GM19455 (cell line): ENCODE results near the gene RELB.

ENCODE experiments used
- ATAC-seq: cut with Tn5 transposase; IDR thresholded peaks from one replicate; pipeline ENCODE4 v1.9.1; 2021; ENCODE audit not compliant: unreplicated experiment

The RELB gene

DNA sequence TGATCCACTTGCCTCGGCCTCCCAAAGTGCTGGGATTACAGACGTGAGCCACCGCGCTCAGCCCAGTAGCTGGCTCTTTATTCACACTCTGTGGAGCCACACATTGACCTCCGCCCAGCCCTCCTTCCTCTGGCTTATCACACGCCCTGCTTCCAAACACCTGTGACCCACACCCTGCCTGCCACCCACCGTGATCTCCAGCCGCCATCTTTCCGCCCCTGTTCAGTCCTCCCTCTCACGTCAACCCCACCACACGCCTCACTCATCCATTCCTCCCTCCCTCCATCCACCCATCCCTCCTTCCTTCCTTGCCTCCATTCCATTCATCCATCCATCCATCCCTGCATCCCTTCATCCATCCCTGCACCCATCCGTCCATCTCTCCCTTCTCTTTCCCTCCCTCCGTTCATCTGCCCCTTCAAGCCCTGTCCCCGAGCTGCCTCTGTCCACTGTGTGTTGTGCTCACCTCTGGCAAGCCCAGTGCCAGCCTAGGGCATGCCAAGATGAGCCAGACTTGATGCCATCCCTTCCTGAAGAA, 57.4 kb downstream of the RELB start:
- ATAC-seq, result no peak

DNA sequence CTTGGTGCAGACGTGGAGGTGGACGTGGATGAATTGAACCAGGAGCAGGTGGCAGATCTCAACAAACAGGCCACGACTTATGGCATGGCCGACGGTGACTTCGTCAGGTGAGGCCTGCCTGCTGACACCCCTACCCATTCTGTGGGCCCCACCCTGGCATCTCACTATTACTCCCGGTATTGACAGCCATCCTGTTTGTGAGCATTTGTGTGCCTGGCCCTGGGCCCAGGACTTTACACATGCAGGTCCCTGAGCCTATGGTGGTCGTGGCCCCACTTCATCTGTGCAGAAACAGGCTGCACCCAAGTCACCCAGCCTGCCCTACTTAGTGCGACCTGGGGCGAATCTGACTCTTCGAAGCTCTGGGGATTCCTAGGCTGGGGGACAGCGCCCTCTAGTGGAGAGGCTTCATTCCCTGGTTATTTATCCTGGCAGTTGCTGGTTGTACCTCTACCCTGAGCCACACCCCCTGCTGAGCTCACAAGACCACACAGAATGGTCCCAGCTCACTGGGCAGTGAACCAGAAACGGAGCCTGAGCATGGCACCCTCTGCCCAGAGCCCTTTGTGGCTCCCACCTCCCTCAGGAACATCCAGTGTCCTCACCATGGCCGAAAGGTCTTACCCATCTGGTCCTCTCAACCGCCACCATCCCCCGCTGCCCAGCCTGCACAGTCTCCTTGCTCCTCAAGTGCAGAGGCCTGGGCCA, 58.1 kb downstream of the RELB start:
- ATAC-seq, result no peak

DNA sequence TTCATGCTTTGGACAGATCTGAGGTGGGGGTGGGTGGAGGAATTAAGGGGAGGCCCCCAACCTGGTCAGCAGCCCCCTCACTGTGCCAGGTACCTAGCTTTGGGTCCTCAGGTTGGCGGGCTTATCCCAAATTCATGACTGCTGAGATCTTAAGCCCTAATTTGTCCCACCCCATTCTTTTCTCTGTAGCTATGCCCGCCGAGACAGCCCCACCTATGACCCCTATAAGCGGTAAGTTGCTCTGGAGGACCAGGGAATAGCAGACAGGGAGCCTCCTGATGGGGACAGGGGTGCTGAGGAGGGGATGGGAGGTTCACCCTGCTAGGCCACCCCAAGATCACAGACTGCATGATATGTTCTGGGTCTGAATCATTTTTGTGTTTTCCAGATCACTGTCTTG, 60.7 kb downstream of the RELB start:
- ATAC-seq, result no peak

DNA sequence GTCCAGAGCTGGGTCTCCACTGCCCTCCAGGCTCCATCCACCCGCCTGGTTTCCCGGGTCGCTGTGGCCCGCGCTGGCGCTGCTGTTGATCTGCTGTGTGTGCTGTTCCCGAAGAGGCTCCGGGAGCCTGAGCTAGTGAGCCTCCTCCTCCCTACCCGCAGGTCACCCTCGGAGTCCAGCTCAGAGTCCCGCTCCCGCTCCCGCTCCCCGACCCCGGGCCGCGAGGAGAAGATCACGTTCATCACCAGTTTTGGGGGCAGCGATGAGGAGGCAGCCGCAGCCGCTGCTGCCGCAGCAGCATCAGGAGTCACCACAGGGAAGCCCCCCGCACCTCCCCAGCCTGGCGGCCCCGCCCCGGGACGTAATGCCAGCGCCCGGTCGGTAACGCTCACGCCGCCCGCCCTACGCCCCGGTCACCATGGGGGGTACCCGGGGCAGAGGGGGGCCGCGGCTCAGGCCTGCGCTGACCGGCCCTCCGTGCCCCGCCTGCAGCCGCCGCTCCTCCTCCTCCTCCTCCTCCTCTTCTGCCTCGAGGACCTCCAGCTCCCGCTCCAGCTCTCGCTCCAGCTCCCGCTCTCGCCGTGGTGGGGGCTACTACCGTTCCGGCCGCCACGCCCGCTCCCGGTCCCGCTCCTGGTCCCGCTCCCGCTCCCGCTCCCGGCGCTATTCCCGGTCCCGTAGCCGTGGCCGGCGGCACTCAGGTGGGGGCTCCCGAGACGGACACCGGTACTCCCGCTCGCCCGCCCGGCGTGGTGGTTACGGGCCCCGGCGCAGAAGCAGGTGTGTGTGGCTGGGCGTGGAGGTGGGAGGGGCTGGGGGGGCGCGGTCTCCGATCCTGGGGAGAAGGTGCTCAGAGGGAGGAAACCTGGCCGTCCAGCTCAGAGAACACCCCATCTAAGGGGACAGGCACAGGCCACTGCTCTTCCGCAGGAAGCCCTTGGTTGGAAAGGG, 62.9 kb downstream of the RELB start:
- ATAC-seq, result no peak

DNA sequence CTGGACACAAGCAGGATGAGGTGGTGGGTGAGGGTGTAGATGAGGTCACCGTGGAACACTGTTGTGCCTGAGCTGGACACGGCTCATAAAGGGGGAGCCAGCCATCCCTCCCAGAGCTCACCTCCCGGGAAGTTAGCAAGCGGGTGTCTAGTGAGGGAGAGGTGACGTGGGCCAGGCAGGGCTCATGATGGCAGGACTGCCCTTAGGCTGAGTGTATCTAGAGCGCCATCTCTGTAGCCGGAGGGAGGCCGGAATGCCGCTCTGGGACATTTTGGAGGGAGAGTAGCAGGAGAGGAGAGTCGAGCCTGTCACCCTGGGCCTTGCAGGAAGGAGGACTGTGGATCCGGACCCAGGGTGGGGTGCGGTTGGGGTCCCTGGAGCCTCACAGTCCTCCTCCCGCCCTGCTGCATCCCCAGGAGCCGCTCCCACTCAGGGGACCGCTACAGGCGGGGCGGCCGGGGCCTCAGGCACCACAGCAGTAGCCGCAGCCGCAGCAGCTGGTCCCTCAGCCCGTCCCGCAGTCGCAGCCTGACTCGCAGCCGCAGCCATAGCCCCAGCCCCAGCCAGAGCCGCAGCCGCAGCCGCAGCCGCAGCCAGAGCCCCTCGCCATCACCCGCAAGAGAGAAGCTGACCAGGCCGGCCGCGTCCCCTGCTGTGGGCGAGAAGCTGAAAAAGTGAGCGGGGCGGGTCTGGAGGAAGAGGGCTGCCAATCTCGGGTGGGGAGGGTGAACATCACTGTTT, 65.8 kb downstream of the RELB start:
- ATAC-seq, result no peak

DNA sequence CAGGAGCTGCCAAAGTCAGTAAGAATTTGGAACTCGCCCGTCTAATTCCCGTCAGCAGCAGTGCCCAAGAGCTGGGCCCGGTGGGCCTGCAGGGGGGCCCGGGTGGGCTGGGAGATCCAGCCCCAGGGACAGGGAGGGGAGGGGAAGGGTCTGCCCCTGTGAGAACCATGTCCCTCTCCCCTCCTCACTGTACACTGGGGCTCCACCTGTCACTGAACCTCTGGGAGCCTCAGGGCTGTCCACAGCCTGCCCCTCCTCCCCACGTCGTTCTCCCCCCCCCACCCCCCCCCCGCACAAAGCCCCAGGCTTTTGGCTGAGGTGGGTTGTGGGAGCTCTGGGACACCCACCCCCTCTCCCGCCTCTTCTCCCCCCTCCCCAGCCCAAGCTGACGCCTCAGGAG, 66.8 kb downstream of the RELB start:
- no peak for ATAC-seq

DNA sequence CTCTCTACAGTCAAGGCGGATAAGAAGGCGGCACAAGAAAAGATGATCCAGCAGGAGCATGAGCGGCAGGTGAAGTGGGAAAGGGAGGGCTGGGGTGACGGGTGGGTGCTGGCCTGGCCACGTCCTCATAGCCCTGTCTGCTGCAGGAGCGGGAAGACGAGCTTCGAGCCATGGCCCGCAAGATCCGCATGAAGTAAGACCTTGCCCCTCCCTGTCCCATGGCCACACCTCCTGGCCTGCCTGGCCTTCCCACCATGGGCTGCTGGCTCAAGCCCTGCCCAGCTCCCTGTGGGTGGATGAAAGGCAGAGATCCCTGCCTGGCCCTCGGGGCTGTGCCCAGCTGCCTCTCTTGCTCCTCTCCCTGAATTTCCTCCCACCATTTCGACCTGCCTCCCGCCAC, 67.8 kb downstream of the RELB start:
- no peak for ATAC-seq

DNA sequence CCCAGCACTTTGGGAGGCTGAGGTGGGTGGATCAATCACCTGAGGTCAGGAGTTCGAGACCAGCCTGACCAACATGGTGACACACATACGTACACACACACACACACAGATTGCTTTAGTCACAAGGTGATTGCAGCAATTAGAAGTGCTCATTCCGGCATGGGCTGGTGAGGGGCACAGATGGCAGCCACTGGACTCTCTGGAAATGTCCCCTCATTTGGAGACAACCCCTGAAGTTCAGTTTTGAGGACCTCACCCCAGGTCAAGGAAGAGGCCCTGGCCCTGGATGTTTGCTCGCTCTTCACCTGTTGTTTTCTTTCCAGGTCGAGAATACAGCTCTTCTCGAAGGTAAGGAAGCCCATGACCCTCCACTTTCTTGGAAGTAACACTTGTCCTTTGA, 69.0 kb downstream of the RELB start:
- ATAC-seq, result no peak

DNA sequence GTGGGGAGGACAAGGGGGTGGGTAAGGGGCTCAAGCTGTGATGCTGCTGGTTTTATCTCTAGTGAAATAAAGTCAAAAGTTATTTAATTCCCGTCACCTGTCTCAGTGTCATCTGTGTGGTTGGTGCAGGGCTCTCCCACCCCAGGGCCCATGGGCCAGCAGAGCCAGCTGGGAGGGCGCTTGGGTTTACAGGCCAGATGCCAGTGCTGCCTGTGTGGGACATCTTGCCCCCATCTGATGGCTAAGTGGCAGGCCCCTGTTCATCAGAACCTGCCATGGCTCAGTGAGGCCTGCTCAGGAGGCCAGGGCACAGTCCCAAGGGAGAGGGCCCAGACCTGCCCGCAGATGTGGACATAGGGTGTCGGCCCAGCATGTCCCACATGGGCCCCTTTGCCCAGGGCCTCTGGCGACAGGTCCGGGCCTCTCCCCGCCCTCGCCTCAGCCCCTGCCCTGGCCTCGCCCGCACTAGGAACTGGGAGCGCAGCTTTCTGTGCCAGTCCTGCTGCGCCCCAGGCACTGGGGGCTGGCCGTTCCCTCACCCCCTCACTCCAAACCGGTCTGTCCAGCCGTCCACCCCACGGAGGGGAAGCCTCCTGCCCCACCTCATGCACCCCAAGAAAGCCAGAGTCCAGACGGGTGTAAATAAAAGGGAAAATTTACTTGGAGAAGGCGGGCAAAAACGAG, 69.7 kb downstream of the RELB start:
- no peak for ATAC-seq

DNA sequence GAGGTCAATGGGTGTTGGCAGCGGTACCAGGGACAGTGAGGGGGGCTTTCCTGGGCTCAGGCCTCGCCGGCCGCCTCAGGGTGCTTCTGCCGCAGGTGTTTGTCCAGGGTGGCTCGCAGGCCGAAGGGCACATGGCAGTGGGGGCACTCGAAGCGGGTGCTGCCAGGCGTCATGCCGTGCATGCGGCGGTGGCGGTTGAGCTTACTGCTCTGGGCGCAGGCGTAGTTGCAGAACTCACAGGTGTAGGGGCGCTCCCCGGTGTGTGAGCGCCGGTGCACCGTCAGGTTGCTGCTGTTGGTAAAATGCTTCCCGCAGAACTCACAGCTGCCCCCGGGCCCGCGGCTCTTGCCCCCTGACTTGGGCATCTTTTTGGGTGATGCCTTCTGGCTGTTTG, 70.3 kb downstream of the RELB start:
- no peak for ATAC-seq

DNA sequence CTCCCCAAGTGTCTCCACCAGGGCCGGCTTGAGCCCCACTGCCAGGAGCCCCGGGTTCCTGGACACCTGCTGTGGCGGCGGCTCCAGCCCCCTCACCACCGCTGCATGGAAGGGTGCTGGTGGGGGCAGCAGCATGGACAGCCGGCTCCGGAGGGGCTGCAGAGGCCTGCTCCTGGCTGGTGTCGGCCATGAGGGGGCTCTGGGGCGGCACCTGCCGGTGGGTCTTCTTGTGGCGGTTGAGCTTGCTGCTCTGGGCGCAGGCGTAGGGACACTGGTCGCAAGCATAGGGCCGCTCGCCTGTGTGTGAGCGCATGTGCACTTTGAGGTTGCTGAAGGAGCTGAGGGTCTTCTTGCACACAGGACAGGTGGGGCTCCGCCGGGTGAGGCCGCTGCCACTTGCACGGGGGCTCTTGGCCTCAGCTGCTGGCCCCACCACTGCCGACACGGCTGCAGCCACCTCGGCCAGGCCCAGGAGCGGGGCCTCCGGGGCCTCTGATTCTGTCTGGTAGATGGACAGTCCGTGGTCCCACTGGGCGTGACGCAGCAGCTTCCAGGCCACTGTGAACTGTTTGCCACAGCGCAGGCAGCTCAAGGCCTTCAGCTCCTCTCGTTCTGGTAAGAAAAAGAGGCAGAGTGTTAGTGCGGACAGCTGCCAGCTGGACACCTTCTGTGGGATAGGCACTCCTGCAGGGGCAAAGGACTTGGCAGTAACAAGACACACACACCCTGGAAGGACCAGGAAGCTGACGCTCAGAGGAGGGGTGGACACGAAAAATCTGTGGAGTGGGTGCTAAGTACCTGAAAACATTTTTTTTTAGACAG, 70.9 kb downstream of the RELB start:
- no peak for ATAC-seq

DNA sequence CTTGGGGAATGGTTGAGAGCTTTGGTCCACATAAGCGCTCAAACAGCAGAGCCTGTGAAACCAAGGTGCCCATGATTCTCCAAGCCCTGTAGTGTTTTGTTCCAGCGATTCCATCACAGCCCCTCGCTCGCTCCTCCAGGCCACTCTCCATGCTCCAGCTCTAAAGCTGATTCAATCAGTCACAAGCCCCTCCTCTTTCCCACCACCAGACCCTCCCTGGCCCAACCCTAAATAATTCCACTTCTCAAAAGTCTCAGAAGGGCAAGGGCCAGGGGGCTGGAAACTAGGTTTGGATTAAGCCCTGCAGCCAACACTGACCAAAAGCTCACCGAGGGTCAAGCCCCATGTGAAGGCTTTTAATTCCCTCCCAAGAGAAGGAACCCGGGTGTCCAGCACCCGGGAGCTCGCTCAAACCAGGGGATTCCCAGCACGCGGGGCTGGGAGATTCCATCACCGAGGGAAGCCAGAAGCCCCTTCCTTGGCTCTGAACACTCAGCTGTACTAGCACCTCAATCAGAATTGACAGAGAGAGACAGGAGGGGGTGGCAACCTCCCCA, 73.6 kb downstream of the RELB start:
- no peak for ATAC-seq

DNA sequence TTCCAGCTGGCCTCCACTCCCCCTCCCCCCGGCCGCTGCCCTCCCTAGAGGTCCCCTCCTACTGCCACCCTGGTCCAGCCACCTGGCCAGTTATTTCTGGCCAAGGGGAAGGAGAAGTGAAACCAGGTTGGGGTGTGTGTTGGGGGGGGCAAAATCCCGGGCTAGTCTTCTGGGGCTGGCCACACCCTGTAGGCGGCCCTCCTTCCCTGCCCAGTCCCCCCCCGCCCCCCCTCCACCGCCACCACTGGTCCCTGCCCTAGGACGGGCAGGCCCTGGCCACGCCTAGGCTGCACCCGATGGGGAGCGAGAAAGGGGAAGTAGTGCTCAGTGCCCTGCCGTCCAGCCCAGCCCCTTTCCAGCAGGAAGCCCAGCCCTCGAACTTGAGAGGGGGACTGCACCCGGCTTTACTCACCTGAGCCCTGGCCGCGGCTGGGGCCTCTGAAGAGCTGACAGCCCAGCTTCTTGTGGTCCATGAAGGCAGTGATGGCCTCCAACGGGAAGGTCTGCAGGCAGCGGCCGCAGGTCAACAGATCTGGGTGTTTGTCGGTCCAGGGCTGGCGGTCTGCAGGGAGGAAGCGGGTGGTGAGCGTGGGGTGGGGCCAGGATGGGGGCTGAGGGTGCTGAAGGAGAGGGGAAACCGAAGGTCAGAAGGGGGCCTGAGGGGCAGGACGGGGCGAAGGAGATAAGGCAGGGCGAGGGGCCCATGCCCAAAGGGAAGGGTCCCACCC, 74.2 kb downstream of the RELB start:
- peak; percentile 41 for ATAC-seq

DNA sequence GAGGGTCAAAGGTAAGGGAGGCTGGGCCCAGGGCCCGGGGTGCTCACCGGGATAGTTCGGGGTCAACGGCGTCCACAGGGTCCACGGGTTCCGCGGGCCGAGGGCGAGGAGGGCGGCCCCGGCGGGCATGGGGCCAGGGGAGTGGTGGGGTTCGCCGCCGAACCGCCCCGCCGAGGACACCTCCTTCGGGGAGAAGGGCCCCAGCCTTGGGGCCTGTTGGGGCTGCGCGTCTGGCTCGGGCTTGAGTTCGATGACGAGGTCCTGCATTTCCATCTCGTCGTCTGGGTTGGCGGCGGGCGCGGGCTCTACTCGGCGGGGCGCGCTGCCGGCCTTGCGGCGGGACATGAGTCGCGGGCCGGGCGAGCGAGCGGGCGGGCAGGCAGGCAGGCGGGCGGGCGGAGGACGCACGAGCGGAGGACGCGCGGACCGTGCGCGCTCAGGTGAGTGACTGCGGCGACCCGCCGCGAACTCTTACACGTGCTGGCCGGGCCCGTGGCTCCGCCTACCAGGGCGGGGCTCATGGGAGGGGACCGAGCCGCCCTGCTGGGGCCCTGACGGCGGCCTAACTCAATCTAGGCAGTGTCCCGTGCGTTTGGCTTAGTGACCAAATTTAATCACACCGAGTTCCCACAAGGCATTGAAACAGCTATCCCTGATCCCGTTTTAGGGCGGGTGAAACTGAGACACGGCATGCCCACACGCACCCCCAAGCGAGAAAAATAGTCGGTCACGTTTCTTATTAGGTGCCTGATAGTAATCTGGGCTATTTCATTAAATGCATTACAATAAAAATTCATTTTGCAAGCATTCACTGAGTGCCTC, 75.0 kb downstream of the RELB start, which contains the start of gene ZNF296:
ZNF296 (minus strand) TSS at position 450 of the 822 bp plus-strand sequence; CDS start at position 345, 105 bp downstream.
- ATAC-seq, result peak; percentile 40

DNA sequence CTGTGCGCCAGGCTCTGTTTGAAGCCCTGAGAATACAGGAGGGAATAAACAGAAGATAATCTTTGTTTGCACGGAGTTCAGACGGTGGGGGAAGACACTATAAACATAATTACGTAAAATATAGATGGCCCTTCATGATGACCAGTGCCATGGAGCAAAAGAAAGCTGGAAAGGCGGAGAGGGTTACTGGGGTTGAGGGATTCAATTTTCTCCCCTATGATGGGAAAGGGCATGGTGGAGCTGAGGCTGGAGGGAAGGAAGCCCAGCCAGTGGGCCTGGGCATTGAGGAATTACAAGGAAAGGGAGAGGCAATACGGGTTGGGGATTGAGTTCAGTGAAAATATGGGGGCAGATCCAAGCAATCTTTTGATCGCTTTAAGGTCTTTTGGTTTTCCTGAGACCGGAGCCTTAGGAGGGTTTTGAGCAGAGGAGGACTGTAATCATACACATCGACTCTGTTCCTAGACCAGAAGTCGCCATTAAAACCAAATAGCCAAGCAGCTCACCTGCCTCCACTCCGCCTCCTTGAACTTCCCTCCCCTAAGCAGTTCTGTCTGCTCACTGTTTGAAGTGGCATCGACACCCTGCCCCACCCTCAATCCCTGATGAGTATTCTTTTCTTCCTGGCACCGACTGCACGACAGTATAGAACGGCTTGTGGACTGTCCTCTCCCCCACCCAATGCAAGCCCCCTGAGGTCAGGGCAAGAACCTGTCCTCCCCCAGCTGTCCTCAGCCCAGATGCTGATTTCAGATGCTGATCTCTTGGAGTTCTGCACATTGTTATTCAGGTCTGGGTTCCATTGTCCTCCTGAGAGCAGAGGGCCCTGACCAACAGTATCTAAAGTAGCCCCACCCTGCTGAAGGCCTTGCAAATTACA, 75.8 kb downstream of the RELB start:
- no peak for ATAC-seq

DNA sequence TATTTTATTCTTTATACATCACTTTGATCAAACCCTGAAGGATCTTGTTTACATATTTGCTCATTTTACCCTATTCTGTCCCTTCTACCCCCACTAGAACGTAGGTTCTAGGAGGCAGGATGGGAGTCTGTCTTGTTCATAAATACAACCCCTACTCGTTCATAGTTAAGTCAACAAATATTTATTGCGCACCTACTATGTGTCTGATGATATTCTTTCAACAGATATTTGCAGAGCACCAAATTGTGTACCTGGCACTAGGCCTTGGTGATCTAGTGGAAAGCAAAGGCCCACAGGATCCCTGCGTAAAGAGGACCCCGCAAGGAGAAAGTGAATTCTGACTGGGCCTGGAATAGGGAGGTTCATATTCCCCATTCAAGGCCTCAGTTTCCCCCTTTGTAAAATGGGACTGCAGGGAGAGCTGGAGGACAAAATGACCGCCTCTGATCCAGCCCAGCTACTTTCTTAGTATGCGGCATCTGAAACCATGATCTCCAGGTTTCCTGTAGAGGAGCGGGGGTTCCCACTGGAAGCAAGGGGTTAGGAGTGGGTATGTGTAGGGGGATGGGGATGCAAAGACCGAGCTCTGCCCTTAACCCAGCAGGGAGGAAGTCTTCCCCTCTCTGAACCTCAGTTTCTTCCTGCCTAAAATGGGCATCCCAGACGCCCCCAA, 77.3 kb downstream of the RELB start:
- no peak for ATAC-seq
